ENCODE measurements around the gene CLOCK. TPM values are rescaled to one million over a fixed set of nuclear protein-coding genes. Genes with fewer than 3 reads are reported as not detected.

CLOCK gene
- total and polyA plus RNA-seq, 2 of the 13 experiments (the other 11 are each of a cell fraction or from before 2014, with no cell fraction given), result 8.8 to 13.5 TPM

DNA sequence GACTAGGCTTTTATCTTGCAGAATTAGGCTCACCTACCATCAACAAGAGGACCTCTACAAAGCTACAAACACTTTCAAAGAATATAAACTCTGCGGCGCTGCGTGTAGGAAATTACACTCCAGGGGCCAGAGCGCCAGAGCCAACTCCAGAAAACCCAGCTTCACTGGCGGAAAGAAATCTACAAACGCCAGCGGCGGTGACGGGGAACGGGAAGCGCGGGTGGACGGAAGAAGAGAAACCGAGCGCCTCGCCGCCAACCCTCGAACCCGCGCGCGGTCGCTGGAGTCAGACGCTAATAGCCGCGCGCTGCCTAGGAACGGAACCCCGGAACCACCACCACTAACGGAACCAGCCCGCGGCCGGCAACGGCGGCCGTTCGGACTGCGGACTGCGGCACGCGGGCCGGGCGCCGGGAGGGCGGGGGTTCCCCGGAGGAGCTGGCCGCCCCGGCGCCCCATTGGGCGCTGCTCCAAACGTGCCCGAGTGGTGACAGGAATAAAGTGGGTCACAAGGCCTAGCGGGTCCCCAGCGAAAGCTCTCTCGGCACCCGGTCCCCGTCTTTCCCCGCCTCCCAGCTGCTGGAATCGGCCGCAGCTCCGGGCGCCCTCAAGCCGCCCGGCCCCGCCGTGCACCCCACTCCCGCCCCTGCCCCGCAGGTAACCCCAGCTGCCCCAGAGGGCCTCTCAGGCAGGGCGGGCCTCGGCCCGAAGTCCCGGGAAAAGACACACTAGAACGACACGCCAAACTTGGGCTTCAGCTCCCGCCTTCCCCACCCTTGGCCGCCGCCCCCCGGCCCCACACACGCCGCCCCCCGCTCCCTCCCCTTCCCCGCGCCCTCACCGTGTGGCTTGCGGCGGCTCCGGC, 836 bp downstream of the CLOCK start (continued):
- peak; percentile 47; the same call in 1 of the 2 replicates for TF ChIP-seq IRF9 (CRISPR knock-in tag; IDR thresholded peaks at IDR 0.05; ENCODE audit: borderline replicate concordance)
- no peak for TF ChIP-seq ZNF773 (CRISPR knock-in tag; IDR thresholded peaks at IDR 0.05; ENCODE audit: borderline replicate concordance)
- TF ChIP-seq CSRNP1 (CRISPR knock-in tag; IDR thresholded peaks at IDR 0.05), result peak; percentile 37; the same call in 1 of the 2 replicates
- no peak for TF ChIP-seq RCOR2 (CRISPR knock-in tag; IDR thresholded peaks at IDR 0.05)
- peak; percentile 41; the same call in 1 of the 2 replicates for TF ChIP-seq ATF2 (CRISPR knock-in tag; IDR thresholded peaks at IDR 0.05)
- peak; percentile 46; the same call in 1 of the 2 replicates for TF ChIP-seq RAD21 (CRISPR knock-in tag; IDR thresholded peaks at IDR 0.05)
- TF ChIP-seq HMGXB3 (CRISPR knock-in tag; IDR thresholded peaks at IDR 0.05; ENCODE audit: borderline replicate concordance), result 0 out of 2 replicates have a peak, but pooled peaks have one; percentile 30
- TF ChIP-seq, protein P1, sequence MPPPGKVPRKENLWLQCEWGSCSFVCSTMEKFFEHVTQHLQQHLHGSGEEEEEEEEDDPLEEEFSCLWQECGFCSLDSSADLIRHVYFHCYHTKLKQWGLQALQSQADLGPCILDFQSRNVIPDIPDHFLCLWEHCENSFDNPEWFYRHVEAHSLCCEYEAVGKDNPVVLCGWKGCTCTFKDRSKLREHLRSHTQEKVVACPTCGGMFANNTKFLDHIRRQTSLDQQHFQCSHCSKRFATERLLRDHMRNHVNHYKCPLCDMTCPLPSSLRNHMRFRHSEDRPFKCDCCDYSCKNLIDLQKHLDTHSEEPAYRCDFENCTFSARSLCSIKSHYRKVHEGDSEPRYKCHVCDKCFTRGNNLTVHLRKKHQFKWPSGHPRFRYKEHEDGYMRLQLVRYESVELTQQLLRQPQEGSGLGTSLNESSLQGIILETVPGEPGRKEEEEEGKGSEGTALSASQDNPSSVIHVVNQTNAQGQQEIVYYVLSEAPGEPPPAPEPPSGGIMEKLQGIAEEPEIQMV (CRISPR knock-in tag; IDR thresholded peaks at IDR 0.05; ENCODE audit: low read depth), result no peak
- no peak for TF ChIP-seq MEIS1 (CRISPR knock-in tag; IDR thresholded peaks at IDR 0.05; ENCODE audit: borderline replicate concordance)
- TF ChIP-seq FOXC1 (CRISPR knock-in tag; IDR thresholded peaks at IDR 0.05; ENCODE audit: borderline replicate concordance), result peak; percentile 45; the same call in 1 of the 2 replicates
- TF ChIP-seq TRIM22 (IDR thresholded peaks at IDR 0.05), result no peak
- TF ChIP-seq ZNF577 (CRISPR knock-in tag; IDR thresholded peaks at IDR 0.05; ENCODE audit: borderline replicate concordance, low read depth), result no peak
- TF ChIP-seq, protein P2, sequence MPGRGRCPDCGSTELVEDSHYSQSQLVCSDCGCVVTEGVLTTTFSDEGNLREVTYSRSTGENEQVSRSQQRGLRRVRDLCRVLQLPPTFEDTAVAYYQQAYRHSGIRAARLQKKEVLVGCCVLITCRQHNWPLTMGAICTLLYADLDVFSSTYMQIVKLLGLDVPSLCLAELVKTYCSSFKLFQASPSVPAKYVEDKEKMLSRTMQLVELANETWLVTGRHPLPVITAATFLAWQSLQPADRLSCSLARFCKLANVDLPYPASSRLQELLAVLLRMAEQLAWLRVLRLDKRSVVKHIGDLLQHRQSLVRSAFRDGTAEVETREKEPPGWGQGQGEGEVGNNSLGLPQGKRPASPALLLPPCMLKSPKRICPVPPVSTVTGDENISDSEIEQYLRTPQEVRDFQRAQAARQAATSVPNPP (CRISPR knock-in tag; IDR thresholded peaks at IDR 0.05), result 0 out of 2 replicates have a peak, but pooled peaks have one; percentile 56
